ENCODE results near the gene NIBAN1. TPM values are rescaled to one million over a fixed set of nuclear protein-coding genes. Genes with fewer than 3 reads are reported as not detected.

NIBAN1 gene
- total RNA-seq, 2 donors from 2014 or later: 198 to 371 TPM

DNA sequence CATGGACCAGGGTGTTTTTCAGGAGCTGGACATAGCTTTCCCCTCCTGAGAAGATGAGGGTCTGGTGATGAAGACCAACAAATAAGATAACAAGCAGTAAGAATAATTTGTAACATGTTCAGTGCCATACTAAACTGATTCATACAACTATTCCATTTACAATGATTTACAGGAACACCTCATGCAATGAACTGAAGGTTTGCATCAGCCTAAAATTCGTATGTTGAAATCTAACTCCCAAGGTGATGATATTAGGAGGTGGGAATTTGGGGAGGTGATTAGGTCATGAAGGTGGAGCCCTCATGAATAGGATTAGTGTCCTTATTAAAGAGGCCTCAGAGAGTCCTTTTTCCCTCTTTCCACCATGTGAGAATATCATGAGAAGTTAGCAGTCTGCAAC is 15.9 kb upstream of the NIBAN1 start:
- Histone ChIP-seq H3K4me3 (no peak overlapping the region), H3K27me3 (no peaks in the 10 kb centered on the region), H3K36me3 (no peaks in the 10 kb centered on the region), H3K9me3 (peaks cover 0 to 6% of the 10 kb centered on the region in 2 donors), H3K4me1 (no peaks in the 10 kb centered on the region), H3K27ac (no peak overlapping the region)
- TF ChIP-seq, protein P1, sequence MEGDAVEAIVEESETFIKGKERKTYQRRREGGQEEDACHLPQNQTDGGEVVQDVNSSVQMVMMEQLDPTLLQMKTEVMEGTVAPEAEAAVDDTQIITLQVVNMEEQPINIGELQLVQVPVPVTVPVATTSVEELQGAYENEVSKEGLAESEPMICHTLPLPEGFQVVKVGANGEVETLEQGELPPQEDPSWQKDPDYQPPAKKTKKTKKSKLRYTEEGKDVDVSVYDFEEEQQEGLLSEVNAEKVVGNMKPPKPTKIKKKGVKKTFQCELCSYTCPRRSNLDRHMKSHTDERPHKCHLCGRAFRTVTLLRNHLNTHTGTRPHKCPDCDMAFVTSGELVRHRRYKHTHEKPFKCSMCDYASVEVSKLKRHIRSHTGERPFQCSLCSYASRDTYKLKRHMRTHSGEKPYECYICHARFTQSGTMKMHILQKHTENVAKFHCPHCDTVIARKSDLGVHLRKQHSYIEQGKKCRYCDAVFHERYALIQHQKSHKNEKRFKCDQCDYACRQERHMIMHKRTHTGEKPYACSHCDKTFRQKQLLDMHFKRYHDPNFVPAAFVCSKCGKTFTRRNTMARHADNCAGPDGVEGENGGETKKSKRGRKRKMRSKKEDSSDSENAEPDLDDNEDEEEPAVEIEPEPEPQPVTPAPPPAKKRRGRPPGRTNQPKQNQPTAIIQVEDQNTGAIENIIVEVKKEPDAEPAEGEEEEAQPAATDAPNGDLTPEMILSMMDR (IDR thresholded peaks at IDR 0.05): no peak
- DNase-seq (ENCODE audit: low spot score): no peak

DNA sequence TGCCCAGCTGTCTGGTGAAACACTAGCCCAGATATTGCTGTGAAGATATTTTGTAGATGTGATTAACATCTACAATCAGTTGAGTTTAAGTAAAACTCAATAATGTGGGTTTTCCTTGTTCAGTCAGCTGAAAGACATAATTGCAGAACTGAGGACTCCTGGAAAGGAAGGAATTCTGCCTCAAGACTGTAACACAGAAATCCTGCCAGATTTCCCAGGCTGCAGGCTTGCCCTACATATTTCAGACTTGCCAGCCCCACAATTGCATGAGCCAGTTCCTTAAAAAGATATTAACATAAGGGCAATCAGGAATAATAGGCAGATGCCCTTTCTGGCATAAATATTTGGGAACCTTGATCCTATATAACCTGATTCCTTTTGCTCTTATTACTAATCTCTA is 14.2 kb upstream of the NIBAN1 start:
- Histone ChIP-seq H3K4me3 (no peak overlapping the region), H3K27ac (no peak overlapping the region), H3K36me3 (no peaks in the 10 kb centered on the region), H3K9me3 (no peaks in the 10 kb centered on the region), H3K27me3 (no peaks in the 10 kb centered on the region), H3K4me1 (no peaks in the 10 kb centered on the region)
- DNase-seq (ENCODE audit: low spot score): no peak
- TF ChIP-seq, protein P1 (IDR thresholded peaks at IDR 0.05): no peak

DNA sequence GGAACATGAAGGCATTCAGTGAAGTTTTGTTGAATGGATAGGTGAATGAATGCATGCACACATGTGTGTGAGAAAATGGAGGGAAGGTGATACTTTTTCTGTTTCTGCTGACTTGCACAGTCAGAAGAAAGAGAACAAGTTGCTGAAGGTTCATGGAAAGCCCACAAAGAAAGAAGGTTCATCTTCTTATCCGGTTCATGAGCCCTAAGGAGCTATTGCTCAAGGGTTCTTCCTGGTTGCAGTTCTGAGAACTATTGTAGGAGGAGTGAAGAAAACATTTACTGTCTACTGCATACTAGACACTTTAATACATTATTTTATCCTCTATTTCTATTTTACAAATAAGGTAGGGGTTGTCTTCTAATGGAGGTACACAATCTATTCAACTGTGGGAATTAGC is 13.4 kb upstream of the NIBAN1 start:
- H3K4me3 ChIP-seq: no peak overlapping the region
- DNase-seq (ENCODE audit: low spot score): no peak
- no peaks in the 10 kb centered on the region for H3K27me3 ChIP-seq
- H3K36me3 ChIP-seq: no peaks in the 10 kb centered on the region
- TF ChIP-seq, protein P1 (IDR thresholded peaks at IDR 0.05): no peak
- no peaks in the 10 kb centered on the region for H3K4me1 ChIP-seq
- H3K27ac ChIP-seq: no peak overlapping the region
- H3K9me3 ChIP-seq: no peaks in the 10 kb centered on the region

DNA sequence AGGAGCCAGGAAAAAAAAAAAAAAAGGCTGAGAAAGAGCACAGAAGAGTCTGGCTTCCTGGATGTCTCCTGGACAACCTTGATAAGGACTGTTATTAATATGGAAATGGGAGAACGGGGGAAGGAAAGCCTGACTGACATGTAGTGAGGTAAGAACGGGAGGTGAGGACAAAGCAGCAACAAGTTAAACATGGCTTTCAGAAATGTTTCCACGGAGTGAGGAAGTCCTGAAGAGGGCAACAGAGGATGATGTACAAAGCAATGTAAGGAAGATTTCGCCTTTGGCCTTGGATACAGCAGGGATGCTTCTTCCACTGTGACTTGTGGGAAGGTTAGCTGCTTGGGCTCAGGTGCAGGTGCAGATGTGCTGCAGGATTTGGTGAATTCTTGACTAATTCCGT is 11.9 kb upstream of the NIBAN1 start:
- Histone ChIP-seq H3K36me3 (no peaks in the 10 kb centered on the region), H3K27ac (no peak overlapping the region), H3K4me3 (no peak overlapping the region), H3K4me1 (no peaks in the 10 kb centered on the region), H3K9me3 (no peaks in the 10 kb centered on the region), H3K27me3 (no peaks in the 10 kb centered on the region)
- DNase-seq (ENCODE audit: low spot score): no peak
- TF ChIP-seq, protein P1 (IDR thresholded peaks at IDR 0.05): no peak

DNA sequence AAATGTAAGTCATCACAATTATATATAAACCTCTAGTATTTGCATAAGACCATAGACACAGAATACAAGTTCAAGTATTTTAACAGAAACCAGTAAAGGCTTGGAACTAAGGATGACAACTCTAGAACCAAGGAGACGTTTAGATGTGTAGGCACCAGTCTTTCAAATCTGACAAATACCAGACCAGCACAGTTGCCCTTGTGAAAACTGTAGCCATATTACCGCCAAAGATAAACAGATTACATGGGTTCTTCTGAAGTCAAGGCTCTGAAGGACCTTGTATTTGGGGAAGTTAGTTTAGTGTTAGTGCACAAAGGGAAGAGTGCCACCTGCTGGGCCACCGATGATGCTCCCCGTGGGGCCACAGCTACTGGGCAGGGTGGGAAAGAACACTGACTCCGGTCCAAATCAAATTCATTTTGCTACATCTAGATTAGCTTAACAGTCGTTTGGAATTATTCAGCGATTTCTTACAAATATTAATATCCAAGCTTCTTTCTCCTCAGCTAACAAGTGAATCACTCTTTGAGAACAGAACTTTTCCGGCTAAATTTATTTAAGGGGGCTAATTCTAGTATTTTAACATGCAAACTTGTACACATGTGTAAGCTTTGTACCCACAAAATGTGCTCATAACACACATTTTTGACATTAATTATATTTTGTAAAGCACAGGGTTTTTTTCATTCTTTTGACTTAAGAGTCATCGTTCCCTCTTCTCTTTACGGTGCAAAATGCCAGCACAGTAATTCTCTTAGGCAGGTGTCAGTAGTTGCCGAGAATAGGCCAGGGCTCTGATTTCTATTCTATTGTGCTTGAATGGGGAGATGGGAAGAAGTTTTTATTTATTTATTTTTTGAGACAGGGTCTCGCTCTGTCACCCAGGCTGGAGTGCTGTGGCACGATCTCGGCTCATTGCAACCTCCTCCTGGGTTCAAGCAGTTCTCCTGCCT is 8.0 kb upstream of the NIBAN1 start:
- H3K27ac ChIP-seq: no peak overlapping the region
- TF ChIP-seq, protein P1 (IDR thresholded peaks at IDR 0.05): peak; percentile 90 to 96
- H3K36me3 ChIP-seq: no peaks in the 10 kb centered on the region
- no peaks in the 10 kb centered on the region for H3K4me1 ChIP-seq
- peak; percentile 82 for DNase-seq (ENCODE audit: low spot score)
- H3K4me3 ChIP-seq: no peak overlapping the region
- no peaks in the 10 kb centered on the region for H3K27me3 ChIP-seq
- no peaks in the 10 kb centered on the region for H3K9me3 ChIP-seq

Data from right atrium auricular region (tissue), 2 donors.